ENCODE data around the gene KCNJ16. TPM values are rescaled to one million over a fixed set of nuclear protein-coding genes. Genes with fewer than 3 reads are reported as not detected.
"Not testable (repeated sequence)": the region's sequence is repeated elsewhere in the genome, so short reads cannot be mapped to it uniquely, and the experiment has no call there.

KCNJ16 gene
- total RNA-seq, 1 donor from 2014 or later: 25.9 TPM

DNA sequence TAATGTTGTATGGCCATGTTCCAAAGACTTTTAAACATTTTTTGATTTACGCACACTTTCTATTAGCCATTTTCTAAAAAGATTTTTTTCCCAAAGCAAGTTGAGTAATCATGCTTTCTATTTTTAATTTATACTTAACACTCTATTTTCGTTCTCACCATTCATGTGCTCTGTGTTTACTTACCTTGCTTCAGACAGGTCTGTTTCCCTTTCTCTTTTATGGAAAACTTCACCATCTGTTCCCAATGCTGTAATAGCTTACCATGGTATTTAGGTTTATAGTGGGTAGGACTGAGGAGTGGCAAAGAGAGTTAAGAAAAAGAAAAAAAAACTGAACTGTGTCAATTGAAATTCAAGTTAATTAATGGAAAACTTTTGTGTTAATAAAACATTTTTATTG is 37.5 kb upstream of the KCNJ16 start:
- TF ChIP-seq, protein P1, sequence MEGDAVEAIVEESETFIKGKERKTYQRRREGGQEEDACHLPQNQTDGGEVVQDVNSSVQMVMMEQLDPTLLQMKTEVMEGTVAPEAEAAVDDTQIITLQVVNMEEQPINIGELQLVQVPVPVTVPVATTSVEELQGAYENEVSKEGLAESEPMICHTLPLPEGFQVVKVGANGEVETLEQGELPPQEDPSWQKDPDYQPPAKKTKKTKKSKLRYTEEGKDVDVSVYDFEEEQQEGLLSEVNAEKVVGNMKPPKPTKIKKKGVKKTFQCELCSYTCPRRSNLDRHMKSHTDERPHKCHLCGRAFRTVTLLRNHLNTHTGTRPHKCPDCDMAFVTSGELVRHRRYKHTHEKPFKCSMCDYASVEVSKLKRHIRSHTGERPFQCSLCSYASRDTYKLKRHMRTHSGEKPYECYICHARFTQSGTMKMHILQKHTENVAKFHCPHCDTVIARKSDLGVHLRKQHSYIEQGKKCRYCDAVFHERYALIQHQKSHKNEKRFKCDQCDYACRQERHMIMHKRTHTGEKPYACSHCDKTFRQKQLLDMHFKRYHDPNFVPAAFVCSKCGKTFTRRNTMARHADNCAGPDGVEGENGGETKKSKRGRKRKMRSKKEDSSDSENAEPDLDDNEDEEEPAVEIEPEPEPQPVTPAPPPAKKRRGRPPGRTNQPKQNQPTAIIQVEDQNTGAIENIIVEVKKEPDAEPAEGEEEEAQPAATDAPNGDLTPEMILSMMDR (conservative IDR thresholded peaks at IDR 0.05; ENCODE audit: low read depth, low read length): no peak
- no peak for DNase-seq (ENCODE audit: low read depth)
- no peak overlapping the region for H3K4me3 ChIP-seq (ENCODE audit: low read depth, low read length)

DNA sequence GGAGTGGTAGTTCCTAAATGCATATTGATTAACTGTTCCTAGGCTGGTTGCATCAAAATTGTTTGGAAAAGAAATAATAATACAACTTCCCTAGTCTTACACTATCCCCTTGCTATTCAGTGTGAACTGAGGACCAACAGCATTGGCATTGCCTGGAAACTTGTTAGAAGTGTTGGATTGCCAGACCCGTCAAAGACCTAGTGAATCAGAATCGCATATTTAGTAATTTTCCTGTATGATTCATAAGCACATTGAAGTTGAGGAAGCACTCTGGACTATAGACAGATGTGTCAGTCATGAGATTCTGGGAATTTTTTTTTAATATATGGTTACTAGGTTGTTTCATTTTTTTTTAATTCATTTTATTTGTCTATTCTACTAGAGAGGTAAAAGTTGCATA is 34.7 kb upstream of the KCNJ16 start:
- no peak overlapping the region for H3K4me3 ChIP-seq (ENCODE audit: low read depth, low read length)
- TF ChIP-seq, protein P1 (conservative IDR thresholded peaks at IDR 0.05; ENCODE audit: low read depth, low read length): no peak
- no peak for DNase-seq (ENCODE audit: low read depth)

DNA sequence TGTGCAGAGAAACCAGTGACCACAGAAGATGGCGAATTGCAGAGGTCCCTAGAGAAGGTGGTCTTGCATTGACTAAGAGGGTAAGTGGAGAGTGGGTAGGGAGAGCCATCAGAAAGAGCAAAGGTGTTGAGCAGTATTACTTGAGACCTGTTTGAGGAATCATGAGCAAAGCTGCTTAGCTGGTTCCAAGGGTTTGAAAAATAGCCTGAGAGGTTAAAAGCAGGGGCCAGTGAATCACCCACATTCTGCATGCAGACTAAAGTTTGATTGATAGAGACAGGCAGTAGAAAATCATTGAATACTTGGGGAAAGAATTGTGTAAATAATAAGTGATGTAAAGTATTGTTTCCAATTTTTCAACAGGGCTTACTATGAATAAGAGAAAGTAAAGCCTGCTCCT is 34.0 kb upstream of the KCNJ16 start:
- no peak for DNase-seq (ENCODE audit: low read depth)
- no peak overlapping the region for H3K4me3 ChIP-seq (ENCODE audit: low read depth, low read length)
- TF ChIP-seq, protein P1 (conservative IDR thresholded peaks at IDR 0.05; ENCODE audit: low read depth, low read length): no peak

DNA sequence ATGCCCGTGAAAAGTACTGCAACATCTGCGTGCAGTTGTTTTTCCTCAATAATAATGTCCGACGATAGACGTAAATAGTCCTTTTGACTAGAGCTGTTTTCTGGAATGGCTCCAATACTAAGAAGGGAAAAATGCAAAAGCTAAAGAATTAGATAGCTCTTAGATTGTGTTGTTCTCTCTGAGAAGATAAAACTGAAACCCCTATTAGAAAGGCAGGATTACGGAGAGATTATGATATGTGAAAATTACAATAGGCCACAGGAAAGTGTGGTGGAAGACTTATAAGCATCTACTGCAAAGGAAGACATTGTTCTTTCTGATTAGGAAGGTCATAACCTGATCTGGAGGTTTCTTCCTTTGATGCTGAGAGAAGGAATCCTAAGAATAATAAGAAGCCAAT is 33.5 kb upstream of the KCNJ16 start:
- DNase-seq (ENCODE audit: low read depth): no peak
- H3K4me3 ChIP-seq (ENCODE audit: low read depth, low read length): no peak overlapping the region
- TF ChIP-seq, protein P1 (conservative IDR thresholded peaks at IDR 0.05; ENCODE audit: low read depth, low read length): no peak

DNA sequence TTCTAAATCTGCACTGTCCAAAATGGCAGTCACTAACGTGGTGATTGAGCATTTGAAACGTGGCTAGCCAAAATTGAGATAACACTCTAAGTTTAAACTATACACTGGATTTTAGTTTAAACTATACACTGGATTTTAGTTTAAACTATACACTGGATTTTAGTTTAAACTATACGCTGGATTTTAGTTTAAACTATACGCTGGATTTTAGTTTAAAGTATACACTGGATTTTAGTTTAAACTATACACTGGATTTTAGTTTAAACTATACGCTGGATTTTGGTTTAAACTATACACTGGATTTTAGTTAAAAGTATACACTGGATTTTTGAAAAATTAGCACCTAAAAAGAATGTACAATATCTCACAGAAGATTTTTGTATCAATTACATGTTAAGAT is 29.2 kb upstream of the KCNJ16 start:
- not testable (repeated sequence) for DNase-seq (ENCODE audit: low read depth); H3K4me3 ChIP-seq (ENCODE audit: low read depth, low read length)

DNA sequence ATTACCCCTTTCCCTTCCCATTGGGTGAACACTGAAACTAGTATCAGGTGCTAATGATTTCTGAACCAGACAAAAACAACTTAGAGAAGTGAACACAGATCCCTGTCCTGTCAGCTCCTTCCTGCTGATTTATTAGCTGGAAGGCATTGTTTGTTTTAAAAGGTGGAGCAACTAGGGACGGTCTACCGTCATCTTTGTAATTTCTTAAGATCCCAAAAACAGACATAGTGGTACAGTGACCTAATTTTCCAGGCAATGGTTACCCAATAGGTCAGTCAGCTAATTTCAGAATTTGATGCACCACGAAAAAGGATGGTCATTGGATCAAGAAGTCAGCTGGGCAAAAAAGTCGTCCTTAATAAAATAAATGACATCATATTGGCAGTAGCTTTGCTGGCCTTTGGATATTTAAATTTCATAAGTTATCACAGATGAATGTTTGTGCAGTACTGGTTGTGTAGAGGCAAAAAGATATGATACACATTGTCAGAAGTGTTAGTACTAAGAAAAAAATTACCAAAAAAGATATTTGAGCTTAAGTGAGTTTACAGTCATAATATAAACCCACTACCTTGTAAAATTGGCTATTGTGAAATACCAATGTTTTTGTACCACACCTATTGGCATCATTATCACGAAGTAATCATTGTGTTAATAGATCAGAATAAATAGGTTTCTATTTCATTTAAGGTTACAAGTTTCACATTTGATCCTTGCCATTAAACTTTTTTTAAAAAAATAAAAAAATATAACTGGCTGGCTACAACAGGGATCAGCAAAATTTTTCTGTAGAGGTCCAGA is 27.2 kb upstream of the KCNJ16 start:
- no peak for DNase-seq (ENCODE audit: low read depth)
- TF ChIP-seq, protein P1 (conservative IDR thresholded peaks at IDR 0.05; ENCODE audit: low read depth, low read length): no peak
- H3K4me3 ChIP-seq (ENCODE audit: low read depth, low read length): no peak overlapping the region

DNA sequence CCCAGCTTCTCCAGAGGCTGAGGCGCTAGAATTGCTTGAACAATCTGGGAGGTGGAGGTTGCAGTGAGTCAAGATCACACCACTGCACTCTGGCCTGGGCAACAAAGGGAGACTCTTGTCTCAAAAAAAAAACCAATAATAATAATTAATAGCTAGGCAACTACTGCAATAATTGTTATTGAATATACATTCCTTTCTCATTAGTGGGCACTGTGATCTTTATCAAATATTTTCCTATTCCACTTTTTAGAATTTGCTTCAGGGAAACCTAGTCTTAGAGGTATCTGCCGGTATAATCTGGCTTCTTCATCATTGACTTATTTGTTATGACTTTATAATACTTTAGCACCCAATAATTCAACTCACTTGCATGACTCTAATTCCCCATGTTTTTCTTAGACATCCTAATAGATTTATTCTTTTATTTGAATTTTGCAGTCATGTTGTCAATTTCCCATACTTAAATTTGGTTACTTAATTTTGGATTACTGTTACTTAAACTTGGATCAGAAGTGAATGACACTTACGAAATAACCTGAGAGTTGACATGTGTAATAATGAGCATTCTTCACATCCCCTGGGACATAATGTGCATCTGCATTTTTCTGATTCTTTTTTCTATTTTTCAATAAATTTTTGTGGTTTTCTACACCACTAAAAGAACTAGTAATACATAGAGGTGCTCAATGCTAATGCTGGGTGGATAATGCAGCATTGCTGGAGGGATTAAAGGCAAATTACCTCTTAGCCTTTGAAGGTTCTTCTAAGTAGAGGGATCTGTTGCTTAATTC is 25.0 kb upstream of the KCNJ16 start:
- no peak overlapping the region for H3K4me3 ChIP-seq (ENCODE audit: low read depth, low read length)
- DNase-seq (ENCODE audit: low read depth): no peak
- TF ChIP-seq, protein P1 (conservative IDR thresholded peaks at IDR 0.05; ENCODE audit: low read depth, low read length): no peak

All from epithelial cell of proximal tubule (primary cell).